ENCODE measurements around the gene RASGRF2.
"Not testable (repeated sequence)": the region's sequence is repeated elsewhere in the genome, so short reads cannot be mapped to it uniquely, and the experiment has no call there.

GRCh38 chr5:81270394-81271027 lies 310.3 kb downstream of the RASGRF2 start:
- TF ChIP-seq CTCF (IDR thresholded peaks at IDR 0.05 in 8 of 11, conservative IDR thresholded peaks at IDR 0.05 in 3 of 11); POLR2A (IDR thresholded peaks at IDR 0.05); POLR2AphosphoS5 (IDR thresholded peaks at IDR 0.05): not testable (repeated sequence)

Data from spleen (tissue), 7 donors.